Motor neuron (in vitro differentiated cells): ENCODE data around the gene TMEM95. TPM values are rescaled to one million over a fixed set of nuclear protein-coding genes. Genes with fewer than 3 reads are reported as not detected.
"Not testable (repeated sequence)": the region's sequence is repeated elsewhere in the genome, so short reads cannot be mapped to it uniquely, and the experiment has no call there.

Source experiments
- ATAC-seq, 8 experiments: fragments of 200-7000 bp; cut with Tn5 transposase; replicated peaks in 6 of 8; 2 replicates each; pipeline ENCODE4 v1.8.0; 2021; ENCODE audit warnings: mild to moderate bottlenecking in 8 of 8, moderate library complexity in 8 of 8
- H3K27ac ChIP-seq, 2 donors: fragments of 250-450 bp; sonication (Bioruptor Pico); 2 replicates each; pipeline ENCODE4 v1.9.0; 2021; ENCODE audit warnings: antibody characterized with exemption in 2 of 2, mild to moderate bottlenecking in 2 of 2, moderate library complexity in 1 of 2
- H3K4me1 ChIP-seq, 2 donors: fragments of 250-450 bp; sonication (Bioruptor Pico); replicated peaks in 1 of 2; 2 replicates each; pipeline ENCODE4 v1.6.1; 2021; ENCODE audit warnings: antibody characterized with exemption in 2 of 2, mild to moderate bottlenecking in 2 of 2, moderate library complexity in 1 of 2
- H3K4me3 ChIP-seq, 5 donors: fragments of 250-450 bp; sonication (Bioruptor Pico); 2 replicates each; pipeline ENCODE4 v1.9.0; 2021; ENCODE audit warnings: antibody characterized with exemption in 5 of 5, mild to moderate bottlenecking in 5 of 5, moderate library complexity in 4 of 5
- WGBS, 10 experiments: fragments of 450-650 bp; shearing (Covaris generic); methylation state at CpG; one replicate each; pipeline ENCODE4 v1.0.0; 2022; 5-methylcytosine and 5-hydroxymethylcytosine counted together
- in situ Hi-C, 9 experiments: fragments of 400-800 bp; cut with MboI; loops; one replicate each; pipeline ENCODE4 v1.15.0; 2021; ENCODE audit warnings: low sequenced_read_pairs in 9 of 9, low pct_unique_long_range_greater_than_20kb in 2 of 9; ENCODE audit not compliant: unreplicated experiment in 9 of 9
- total RNA-seq, 8 experiments: library from RNA; unstranded; fragments of 300-600 nt; gene quantifications; 2 replicates each; pipeline versions ENCODE4 v1.2.3 to v1.2.4, GENCODE V29; 2022

The TMEM95 gene
- total RNA-seq, 8 experiments from 2014 or later: 0.11 to 0.57 (median 0.32) TPM; not detected in 2

GRCh38 chr17:7327501-7327900, 27.5 kb upstream of the TMEM95 start:
- in situ Hi-C loops: no loop called here
- H3K4me3 ChIP-seq: peak overlapping the region in 1 of 5 donors; percentile 95
- peaks cover 13% of the 10 kb centered on the region in 2 donors for H3K4me1 ChIP-seq
- 73 to 100% (median 89%) methylated on average over 1 to 8 of the region's 17 CpGs; no CpG with 5 or more reads in 5 of the 10 experiments for WGBS, 10 experiments
- H3K27ac ChIP-seq: no peak overlapping the region
- no peak for ATAC-seq

GRCh38 chr17:7328009-7328408, 26.9 kb upstream of the TMEM95 start:
- Histone ChIP-seq H3K4me1 (peaks cover 13% of the 10 kb centered on the region in 2 donors), H3K4me3 (peak overlapping the region; percentile 68 to 95 (median 82)), H3K27ac (no peak overlapping the region)
- ATAC-seq: no peak
- 33 to 100% (median 80%) methylated on average over 1 of the region's 1 CpG; no CpG with 5 or more reads in 6 of the 10 experiments for WGBS, 10 experiments
- in situ Hi-C loops: no loop called here

GRCh38 chr17:7328840-7329373, 26.0 kb upstream of the TMEM95 start, which contains the start of gene NEURL4:
NEURL4 (minus strand) TSS chr17:7329335; CDS start chr17:7329312, 23 bp downstream.
- Histone ChIP-seq H3K4me3 (peak within 1 kb of the TSS; percentile 68 to 95 (median 82)), H3K4me1 (peaks cover 13% of the 10 kb centered on the region in 2 donors), H3K27ac (peak within 1 kb of the TSS; percentile 93 to 94)
- WGBS, 10 experiments: 0 to 17% (median 3%) methylated on average over 1 to 14 of the region's 50 CpGs; no CpG with 5 or more reads in 6 of the 10 experiments
- in situ Hi-C loops: no loop called here
- peak; percentile 15 to 55 (median 28) for ATAC-seq

GRCh38 chr17:7329374-7329996, 25.5 kb upstream of the TMEM95 start:
- WGBS, 10 experiments: 0 to 2% methylated on average over 3 to 9 of the region's 43 CpGs; no CpG with 5 or more reads in 8 of the 10 experiments
- H3K4me3 ChIP-seq: peak overlapping the region; percentile 68 to 95 (median 82)
- peak; percentile 64 to 86 (median 82) for ATAC-seq
- peaks cover 13% of the 10 kb centered on the region in 2 donors for H3K4me1 ChIP-seq
- peak overlapping the region; percentile 93 to 94 for H3K27ac ChIP-seq
- in situ Hi-C loops: no loop called here

- Histone ChIP-seq H3K27ac (peak overlapping the region; percentile 93 to 94), H3K4me1 (peaks cover 13% of the 10 kb centered on the region in 2 donors), H3K4me3 (peak overlapping the region; percentile 68 to 95 (median 82))
- 0% methylated on average over 2 to 5 of the region's 34 CpGs; no CpG with 5 or more reads in 6 of the 10 experiments for WGBS, 10 experiments
- peak; percentile 62 to 79 (median 66) for ATAC-seq
- in situ Hi-C loops: no loop called here
Measured at GRCh38 chr17:7329997-7330637, 24.8 kb upstream of the TMEM95 start.

GRCh38 chr17:7330638-7331015, 24.3 kb upstream of the TMEM95 start:
- H3K27ac ChIP-seq: peak overlapping the region; percentile 93 to 94
- ATAC-seq: no peak
- H3K4me1 ChIP-seq: peaks cover 13% of the 10 kb centered on the region in 2 donors
- 41 to 78% (median 63%) methylated on average over 1 to 7 of the region's 13 CpGs; no CpG with 5 or more reads in 5 of the 10 experiments for WGBS, 10 experiments
- in situ Hi-C loops: no loop called here
- H3K4me3 ChIP-seq: peak overlapping the region; percentile 68 to 95 (median 82)

GRCh38 chr17:7332111-7332510, 22.8 kb upstream of the TMEM95 start:
- 17 to 100% (median 64%) methylated on average over 1 to 4 of the region's 7 CpGs; no CpG with 5 or more reads in 2 of the 10 experiments for WGBS, 10 experiments
- ATAC-seq: no peak
- Histone ChIP-seq H3K4me3 (no peak overlapping the region), H3K27ac (no peak overlapping the region), H3K4me1 (peaks cover 13% of the 10 kb centered on the region in 2 donors)
- in situ Hi-C loops: no loop called here

- ATAC-seq, H3K27ac ChIP-seq, in situ Hi-C loops, H3K4me3 ChIP-seq: not testable (repeated sequence)
- WGBS, 10 experiments: 20 to 100% (median 49%) methylated on average over 1 to 9 of the region's 14 CpGs; no CpG with 5 or more reads in 2 of the 10 experiments
- peaks cover 13% of the 10 kb centered on the region in 2 donors for H3K4me1 ChIP-seq
Measured at GRCh38 chr17:7332600-7333069, 22.3 kb upstream of the TMEM95 start.

GRCh38 chr17:7334938-7335538, 19.9 kb upstream of the TMEM95 start:
- in situ Hi-C loops: no loop called here
- 40 to 79% methylated on average over 1 to 2 of the region's 3 CpGs; no CpG with 5 or more reads in 8 of the 10 experiments for WGBS, 10 experiments
- no peak overlapping the region for H3K27ac ChIP-seq
- peaks cover 6 to 7% of the 10 kb centered on the region in 2 donors for H3K4me1 ChIP-seq
- no peak for ATAC-seq
- no peak overlapping the region for H3K4me3 ChIP-seq

- H3K4me1 ChIP-seq, ATAC-seq, in situ Hi-C loops, H3K4me3 ChIP-seq, H3K27ac ChIP-seq: not testable (repeated sequence)
- WGBS, 10 experiments: 67 to 97% (median 87%) methylated on average over 1 to 12 of the region's 13 CpGs; no CpG with 5 or more reads in 5 of the 10 experiments
Measured at GRCh38 chr17:7335765-7336164, 19.2 kb upstream of the TMEM95 start.

- no peak within 1 kb of the TSS for H3K27ac ChIP-seq
- WGBS, 10 experiments: 0 to 100% (median 60%) methylated on average over 1 to 4 of the region's 17 CpGs; no CpG with 5 or more reads in 5 of the 10 experiments
- ATAC-seq: peak in 7 of 8 experiments; percentile 8 to 61 (median 28)
- in situ Hi-C loops: no loop called here
- H3K4me3 ChIP-seq: no peak within 1 kb of the TSS
- H3K4me1 ChIP-seq: no peaks in the 10 kb centered on the region
Measured at GRCh38 chr17:7336240-7337175, 18.4 kb upstream of the TMEM95 start, which contains the start of gene ACAP1. ACAP1 (plus strand) TSS chr17:7336529; CDS start chr17:7336735, 206 bp downstream.

- in situ Hi-C loops, H3K4me3 ChIP-seq, ATAC-seq, H3K27ac ChIP-seq, H3K4me1 ChIP-seq: not testable (repeated sequence)
- WGBS, 10 experiments: 18 to 100% (median 54%) methylated on average over 1 to 5 of the region's 7 CpGs; no CpG with 5 or more reads in 4 of the 10 experiments
Measured at GRCh38 chr17:7337600-7337999, 17.4 kb upstream of the TMEM95 start.
